ENCODE measurements around the gene PLEK. TPM values are rescaled to one million over a fixed set of nuclear protein-coding genes. Genes with fewer than 3 reads are reported as not detected.

Gene PLEK
- total RNA-seq, 4 donors from 2014 or later = 3.0 to 5.2 (median 4.6) TPM; not detected in 1

DNA sequence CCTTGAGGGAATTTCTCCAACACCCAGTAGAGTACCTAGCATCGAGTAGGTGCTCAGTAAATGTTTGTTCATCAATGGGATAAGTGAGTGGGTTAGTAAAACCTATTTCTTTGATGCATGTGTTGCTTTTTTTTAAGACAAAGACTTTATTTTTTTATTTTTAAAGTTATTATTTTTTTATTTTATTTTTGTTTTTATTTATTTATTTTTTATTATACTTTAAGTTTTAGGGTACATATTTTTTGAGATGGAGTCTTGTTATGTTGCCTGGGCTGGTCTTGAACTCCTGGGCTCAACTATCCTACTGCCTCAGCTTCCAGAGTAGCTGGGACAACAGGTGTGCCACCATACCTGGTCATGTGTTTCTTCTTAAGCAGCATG, 20.8 kb downstream of the PLEK start:
- no peaks in the 10 kb centered on the region for H3K36me3 ChIP-seq
- TF ChIP-seq EP300 (IDR thresholded peaks at IDR 0.05; ENCODE audit: low read depth) = no peak
- TF ChIP-seq POLR2A (IDR thresholded peaks at IDR 0.05) = no peak
- TF ChIP-seq, protein P1, sequence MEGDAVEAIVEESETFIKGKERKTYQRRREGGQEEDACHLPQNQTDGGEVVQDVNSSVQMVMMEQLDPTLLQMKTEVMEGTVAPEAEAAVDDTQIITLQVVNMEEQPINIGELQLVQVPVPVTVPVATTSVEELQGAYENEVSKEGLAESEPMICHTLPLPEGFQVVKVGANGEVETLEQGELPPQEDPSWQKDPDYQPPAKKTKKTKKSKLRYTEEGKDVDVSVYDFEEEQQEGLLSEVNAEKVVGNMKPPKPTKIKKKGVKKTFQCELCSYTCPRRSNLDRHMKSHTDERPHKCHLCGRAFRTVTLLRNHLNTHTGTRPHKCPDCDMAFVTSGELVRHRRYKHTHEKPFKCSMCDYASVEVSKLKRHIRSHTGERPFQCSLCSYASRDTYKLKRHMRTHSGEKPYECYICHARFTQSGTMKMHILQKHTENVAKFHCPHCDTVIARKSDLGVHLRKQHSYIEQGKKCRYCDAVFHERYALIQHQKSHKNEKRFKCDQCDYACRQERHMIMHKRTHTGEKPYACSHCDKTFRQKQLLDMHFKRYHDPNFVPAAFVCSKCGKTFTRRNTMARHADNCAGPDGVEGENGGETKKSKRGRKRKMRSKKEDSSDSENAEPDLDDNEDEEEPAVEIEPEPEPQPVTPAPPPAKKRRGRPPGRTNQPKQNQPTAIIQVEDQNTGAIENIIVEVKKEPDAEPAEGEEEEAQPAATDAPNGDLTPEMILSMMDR (IDR thresholded peaks at IDR 0.05) = no peak
- TF ChIP-seq POLR2AphosphoS5 (IDR thresholded peaks at IDR 0.05) = no peak
- in situ Hi-C loops (cut with MboI; ENCODE audit: low pct_ligation_motif_present in 1 of 4, low pct_unique_long_range_greater_than_20kb in 1 of 4, low sequenced_read_pairs in 3 of 4) = no loop called here
- WGBS, 2 donors (ENCODE audit: low coverage in 1 of 2) = 50 to 57% methylated on average over 1 of the region's 1 CpG
- intact Hi-C loops (cut with DNase I; ENCODE audit: low total_unique reads) = no loop called here
- DNase-seq = no peak
- H3K27me3 ChIP-seq = no peaks in the 10 kb centered on the region
- peaks cover 0 to 3% (median 0%) of the 10 kb centered on the region in 4 donors for H3K4me1 ChIP-seq
- no peak overlapping the region for H3K4me3 ChIP-seq
- H3K9me3 ChIP-seq = no peaks in the 10 kb centered on the region
- H3K27ac ChIP-seq = no peak overlapping the region

DNA sequence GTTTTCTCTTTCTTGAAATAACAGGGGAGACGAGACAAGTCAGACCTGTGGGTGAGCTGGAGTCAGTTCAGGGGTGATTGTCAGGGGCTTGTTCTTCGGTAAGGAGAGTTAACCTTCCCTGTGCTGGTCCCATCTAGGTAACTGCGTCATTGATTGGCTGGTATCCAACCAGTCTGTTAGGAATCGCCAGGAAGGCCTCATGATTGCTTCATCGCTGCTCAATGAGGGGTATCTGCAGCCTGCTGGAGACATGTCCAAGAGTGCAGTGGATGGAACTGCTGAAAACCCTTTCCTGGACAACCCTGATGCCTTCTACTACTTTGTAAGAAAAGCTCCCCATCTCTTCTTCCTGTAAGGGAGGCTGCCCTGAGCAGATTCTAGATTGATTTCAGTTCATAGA, 21.3 kb downstream of the PLEK start:
- H3K36me3 ChIP-seq = no peaks in the 10 kb centered on the region
- in situ Hi-C loops (cut with MboI; ENCODE audit: low pct_ligation_motif_present in 1 of 4, low pct_unique_long_range_greater_than_20kb in 1 of 4, low sequenced_read_pairs in 3 of 4) = no loop called here
- no peak for DNase-seq
- intact Hi-C loops (cut with DNase I; ENCODE audit: low total_unique reads) = no loop called here
- H3K9me3 ChIP-seq = no peaks in the 10 kb centered on the region
- H3K4me1 ChIP-seq = peaks cover 0 to 3% (median 0%) of the 10 kb centered on the region in 4 donors
- peak overlapping the region in 1 of 4 donors; percentile 4 for H3K27ac ChIP-seq
- 79 to 100% methylated on average over 1 to 5 of the region's 5 CpGs for WGBS, 2 donors (ENCODE audit: low coverage in 1 of 2)
- no peaks in the 10 kb centered on the region for H3K27me3 ChIP-seq
- TF ChIP-seq, protein P1 (IDR thresholded peaks at IDR 0.05) = no peak
- no peak for TF ChIP-seq POLR2AphosphoS5 (IDR thresholded peaks at IDR 0.05)
- no peak for TF ChIP-seq POLR2A (IDR thresholded peaks at IDR 0.05)
- no peak for TF ChIP-seq EP300 (IDR thresholded peaks at IDR 0.05; ENCODE audit: low read depth)
- no peak overlapping the region for H3K4me3 ChIP-seq

DNA sequence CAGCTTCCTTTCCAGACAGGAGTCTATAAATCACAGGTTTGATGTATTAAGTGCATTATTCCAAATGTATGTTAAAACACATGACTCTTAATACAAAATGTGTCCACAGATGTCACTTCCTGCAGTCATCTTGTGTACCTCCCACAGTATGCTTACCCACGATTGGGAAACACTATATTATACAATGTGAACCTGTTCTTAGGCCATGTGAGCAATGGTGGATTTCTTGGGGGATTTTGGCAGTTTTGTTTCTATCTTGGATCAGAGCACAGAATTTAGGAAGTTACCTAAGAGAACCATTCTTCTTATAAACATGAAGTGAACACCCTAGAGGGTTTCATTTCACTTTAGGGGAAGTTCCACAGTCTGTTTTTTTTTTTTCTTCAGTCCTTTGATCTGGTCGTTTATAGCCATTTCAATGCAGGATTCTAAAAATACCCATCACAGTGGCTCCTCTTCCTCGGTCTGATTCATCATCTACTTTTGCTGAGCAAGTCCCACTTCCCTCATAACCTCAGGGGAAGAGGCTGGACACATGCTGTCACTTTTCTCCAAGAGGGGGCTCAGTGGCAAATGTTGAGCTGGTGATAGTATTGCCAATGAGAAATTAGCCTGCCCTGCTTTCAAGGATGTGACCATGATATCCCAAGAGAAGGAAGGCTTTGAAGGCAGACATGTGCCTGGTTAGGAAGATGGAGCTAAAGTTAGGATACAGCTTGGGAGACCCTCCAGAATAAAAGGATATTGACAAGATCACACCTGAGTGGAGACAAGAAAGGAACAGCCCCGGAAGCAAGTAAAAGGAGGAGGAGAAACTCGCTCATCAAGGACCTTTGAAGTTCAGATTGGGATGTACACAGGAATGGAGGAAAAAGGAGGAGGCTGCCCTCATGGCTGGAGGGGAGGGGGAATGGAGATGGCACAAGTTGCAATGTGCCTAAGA, 22.6 kb downstream of the PLEK start:
- peak overlapping the region; percentile 3 to 49 (median 32) for H3K27ac ChIP-seq
- H3K27me3 ChIP-seq = no peaks in the 10 kb centered on the region
- no peak for DNase-seq
- H3K4me3 ChIP-seq = no peak overlapping the region
- TF ChIP-seq, protein P1 (IDR thresholded peaks at IDR 0.05) = no peak
- TF ChIP-seq POLR2A (IDR thresholded peaks at IDR 0.05) (no peak), EP300 (IDR thresholded peaks at IDR 0.05; ENCODE audit: low read depth) (no peak), POLR2AphosphoS5 (IDR thresholded peaks at IDR 0.05) (no peak)
- WGBS, 2 donors (ENCODE audit: low coverage in 1 of 2) = 22 to 51% methylated on average over 3 to 5 of the region's 5 CpGs
- H3K36me3 ChIP-seq = no peaks in the 10 kb centered on the region
- intact Hi-C loops (cut with DNase I; ENCODE audit: low total_unique reads) (no loop called here), in situ Hi-C loops (cut with MboI; ENCODE audit: low pct_ligation_motif_present in 1 of 4, low pct_unique_long_range_greater_than_20kb in 1 of 4, low sequenced_read_pairs in 3 of 4) (no loop called here)
- H3K9me3 ChIP-seq = no peaks in the 10 kb centered on the region
- peaks cover 0 to 3% (median 0%) of the 10 kb centered on the region in 4 donors for H3K4me1 ChIP-seq

DNA sequence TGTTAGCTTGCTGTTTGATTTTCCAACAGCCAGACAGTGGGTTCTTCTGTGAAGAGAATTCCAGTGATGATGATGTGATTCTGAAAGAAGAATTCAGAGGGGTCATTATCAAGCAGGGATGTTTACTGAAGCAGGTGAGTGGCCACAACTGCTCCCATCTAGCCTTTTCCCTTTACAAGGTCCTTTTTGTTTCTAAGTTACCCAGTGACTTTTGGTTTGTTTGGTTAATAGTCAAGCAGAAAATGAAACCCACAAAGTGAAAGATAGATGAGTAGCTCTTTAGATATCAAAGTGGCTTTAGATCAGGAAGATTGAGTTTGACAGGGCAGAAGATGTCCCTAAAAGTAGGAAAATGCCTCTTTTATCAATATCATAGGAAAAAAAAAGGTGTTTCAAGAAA, 23.3 kb downstream of the PLEK start:
- intact Hi-C loops (cut with DNase I; ENCODE audit: low total_unique reads) = no loop called here
- no peaks in the 10 kb centered on the region for H3K9me3 ChIP-seq
- no peak overlapping the region for H3K4me3 ChIP-seq
- H3K4me1 ChIP-seq = peaks cover 0 to 3% (median 0%) of the 10 kb centered on the region in 4 donors
- DNase-seq = no peak
- no peaks in the 10 kb centered on the region for H3K27me3 ChIP-seq
- TF ChIP-seq, protein P1 (IDR thresholded peaks at IDR 0.05) = no peak
- TF ChIP-seq EP300 (IDR thresholded peaks at IDR 0.05; ENCODE audit: low read depth) (no peak), POLR2AphosphoS5 (IDR thresholded peaks at IDR 0.05) (no peak), POLR2A (IDR thresholded peaks at IDR 0.05) (no peak)
- H3K27ac ChIP-seq = peak overlapping the region in 1 of 4 donors; percentile 21
- no peaks in the 10 kb centered on the region for H3K36me3 ChIP-seq
- in situ Hi-C loops (cut with MboI; ENCODE audit: low pct_ligation_motif_present in 1 of 4, low pct_unique_long_range_greater_than_20kb in 1 of 4, low sequenced_read_pairs in 3 of 4) = no loop called here

Measured in transverse colon (tissue), 4 donors.